A549 (cell line): Measurements from ENCODE around the gene TCERG1L. TPM values are rescaled to one million over a fixed set of nuclear protein-coding genes. Genes with fewer than 3 reads are reported as not detected.

Experiments
- ATAC-seq, 2 experiments: fragments of 200-7000 bp in 1 of 2; fragments of >200 bp in 1 of 2; cut with Nextera tagmentation in 1 of 2; cut with Tn5 transposase in 1 of 2; 3 replicates each; pipeline versions ENCODE4 v1.8.0 to v1.9.1; 2018 to 2020; ENCODE audit warnings: mild to moderate bottlenecking in 1 of 2, moderate library complexity in 1 of 2
- CTCF ChIA-PET: fragments of 300-600 bp; sonication (Branson Sonifier 250); formaldehyde crosslinking; extraction: SDS; loops from one replicate; lab custom pipeline; 2021; ENCODE audit warnings: antibody characterized with exemption, inconsistent platforms; lab: Yijun Ruan, JAX
- POLR2A ChIA-PET: fragments of 350-600 bp; formaldehyde crosslinking; extraction: SDS; loops from one replicate; lab custom pipeline; 2021; ENCODE audit warnings: antibody characterized with exemption, inconsistent platforms; lab: Yijun Ruan, JAX
- DNase-seq, 2 experiments: peaks; one replicate each; pipeline versions ENCODE4 v3.0.0 to v3.0.0-alpha.2; 2011 to 2016; ENCODE audit warnings: low read depth in 1 of 2, low spot score in 1 of 2
- FAIRE-seq: peaks from 2 replicates; lab custom pipeline; 2011; peaks lifted over from hg19 to GRCh38; lab: Jason Lieb, UNC
- H3K27ac ChIP-seq, 2 experiments: fragments of >200 bp; sonication (Bioruptor Twin); formaldehyde crosslinking; 3 replicates each; pipeline ENCODE4 v1.5.1; 2016 to 2017
- H3K4me1 ChIP-seq: fragments of >200 bp; sonication (Bioruptor Twin); formaldehyde crosslinking; 3 replicates; pipeline ENCODE4 v1.6.1; 2016
- H3K4me2 ChIP-seq: fragments of >200 bp; sonication (Bioruptor Twin); formaldehyde crosslinking; 3 replicates; pipeline ENCODE4 v1.6.1; 2016
- H3K4me3 ChIP-seq: fragments of >200 bp; sonication (Bioruptor Twin); formaldehyde crosslinking; 3 replicates; pipeline ENCODE4 v1.5.1; 2016
- H3K9me3 ChIP-seq: fragments of >200 bp; sonication (Bioruptor Twin); formaldehyde crosslinking; 3 replicates; pipeline ENCODE4 v1.6.1; 2016
- CBX2 ChIP-seq: fragments of 200-600 bp; sonication (generic); IDR thresholded peaks from 2 replicates; pipeline ENCODE4 v1.6.1; 2016; ENCODE audit warnings: low read depth, mild to moderate bottlenecking, borderline replicate concordance
- CHD4 ChIP-seq: fragments of 200-600 bp; sonication (generic); IDR thresholded peaks from 2 replicates; pipeline ENCODE4 v1.6.1; 2016; ENCODE audit warnings: antibody characterized with exemption, mild to moderate bottlenecking, borderline replicate concordance
- E2F6 ChIP-seq: IDR thresholded peaks from 2 replicates; pipeline ENCODE4 v1.6.1; 2012; ENCODE audit warnings: low read depth, borderline replicate concordance
- EHF ChIP-seq: fragments of 250-450 bp; sonication (Bioruptor Pico); IDR thresholded peaks from 2 replicates; pipeline ENCODE4 v1.5.0; 2020; ENCODE audit warnings: mild to moderate bottlenecking
- ESRRA ChIP-seq: fragments of 150-350 bp; IDR thresholded peaks from 2 replicates; pipeline ENCODE4 v1.6.1; 2014; ENCODE audit warnings: mild to moderate bottlenecking, low read length, borderline replicate concordance
- HOXB5 ChIP-seq: fragments of 250-450 bp; sonication (Bioruptor Pico); IDR thresholded peaks from 2 replicates; pipeline ENCODE4 v1.5.0; 2020; ENCODE audit warnings: mild to moderate bottlenecking, moderate library complexity
- MAFK ChIP-seq: fragments of 450-650 bp; IDR thresholded peaks from 2 replicates; pipeline ENCODE4 v1.6.1; 2014; ENCODE audit not compliant: partially characterized antibody
- MAX ChIP-seq: IDR thresholded peaks from 2 replicates; pipeline ENCODE4 v1.6.1; 2012
- NR3C1 ChIP-seq: fragments of >200 bp; sonication (Bioruptor Twin); formaldehyde crosslinking; IDR thresholded peaks from 3 replicates; pipeline ENCODE4 v1.6.1; 2017
- POLR2A ChIP-seq: IDR thresholded peaks from 2 replicates; pipeline ENCODE4 v1.6.1; 2012; ENCODE audit warnings: mild to moderate bottlenecking, low read length
- RCOR1 ChIP-seq: fragments of 150-350 bp; IDR thresholded peaks from 2 replicates; pipeline ENCODE4 v1.6.1; 2014; ENCODE audit warnings: antibody characterized with exemption, low read length, low read depth
- REST ChIP-seq: fragments of 200-600 bp; sonication (generic); IDR thresholded peaks from 2 replicates; pipeline ENCODE4 v1.6.1; 2016; ENCODE audit warnings: antibody characterized with exemption, mild to moderate bottlenecking, moderate library complexity
- SREBF2 ChIP-seq: fragments of 450-650 bp; IDR thresholded peaks from 2 replicates; pipeline ENCODE4 v1.6.1; 2014; ENCODE audit warnings: mild to moderate bottlenecking, moderate library complexity
- TP53 ChIP-seq: fragments of 250-450 bp; sonication (Bioruptor Pico); IDR thresholded peaks from 2 replicates; pipeline ENCODE4 v1.5.0; 2021; ENCODE audit warnings: mild to moderate bottlenecking, moderate library complexity
- ZSCAN20 ChIP-seq: fragments of 250-450 bp; sonication (Bioruptor Pico); IDR thresholded peaks from 2 replicates; pipeline ENCODE4 v1.8.0; 2022; ENCODE audit warnings: mild to moderate bottlenecking, moderate library complexity
- WGBS: methylation state at CpG from one replicate; pipeline ENCODE4 v1.1.6; 2017; ENCODE audit errors: missing lambda C conversion rate; 5-methylcytosine and 5-hydroxymethylcytosine counted together
- polyA plus RNA-seq, 4 experiments: library from polyadenylated mRNA; depleted of rRNA in 3 of 4; stranded (reverse); fragments of >200 nt; fragmentation: RNase III in 1 of 4; extraction: RNeasy Plus Mini Kit Qiagen cat#74134 plus additional on column Dnase treatment in 1 of 4; gene quantifications; 2 replicates in 3 of 4; 3 replicates in 1 of 4; pipeline ENCODE4 v1.2.3, GENCODE V29; 2011 to 2017
- TF ChIP-seq, protein P1 (sequence below): fragments of 250-450 bp; sonication (Bioruptor Pico); IDR thresholded peaks from 2 replicates; pipeline ENCODE4 v1.5.0; 2021; ENCODE audit warnings: mild to moderate bottlenecking, moderate library complexity, borderline replicate concordance
- TF ChIP-seq, protein P2 (sequence below): fragments of >200 bp; sonication (Bioruptor Twin); formaldehyde crosslinking; IDR thresholded peaks from 3 replicates; pipeline ENCODE4 v1.6.1; 2016

TCERG1L gene
- polyA plus RNA-seq, 2 of the 4 experiments (the other 2 are of a cell fraction): not detected

GRCh38 chr10:131252567-131253276 lies 58.8 kb downstream of the TCERG1L start:
- Histone ChIP-seq H3K4me2 (no peak overlapping the region), H3K9me3 (no peaks in the 10 kb centered on the region), H3K4me3 (no peak overlapping the region), H3K27ac (no peak overlapping the region), H3K4me1 (no peaks in the 10 kb centered on the region)
- ATAC-seq (no peak), DNase-seq (no peak), FAIRE-seq (no peak)
- 48% methylated on average over 19 of the region's 21 CpGs for WGBS
- POLR2A ChIA-PET: no interaction called here
- no peak for TF ChIP-seq POLR2A
- no peak for TF ChIP-seq HOXB5 (CRISPR knock-in tag)
- no peak for TF ChIP-seq SREBF2
- TF ChIP-seq, protein P1, sequence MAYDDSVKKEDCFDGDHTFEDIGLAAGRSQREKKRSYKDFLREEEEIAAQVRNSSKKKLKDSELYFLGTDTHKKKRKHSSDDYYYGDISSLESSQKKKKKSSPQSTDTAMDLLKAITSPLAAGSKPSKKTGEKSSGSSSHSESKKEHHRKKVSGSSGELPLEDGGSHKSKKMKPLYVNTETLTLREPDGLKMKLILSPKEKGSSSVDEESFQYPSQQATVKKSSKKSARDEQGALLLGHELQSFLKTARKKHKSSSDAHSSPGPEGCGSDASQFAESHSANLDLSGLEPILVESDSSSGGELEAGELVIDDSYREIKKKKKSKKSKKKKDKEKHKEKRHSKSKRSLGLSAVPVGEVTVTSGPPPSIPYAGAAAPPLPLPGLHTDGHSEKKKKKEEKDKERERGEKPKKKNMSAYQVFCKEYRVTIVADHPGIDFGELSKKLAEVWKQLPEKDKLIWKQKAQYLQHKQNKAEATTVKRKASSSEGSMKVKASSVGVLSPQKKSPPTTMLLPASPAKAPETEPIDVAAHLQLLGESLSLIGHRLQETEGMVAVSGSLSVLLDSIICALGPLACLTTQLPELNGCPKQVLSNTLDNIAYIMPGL (CRISPR knock-in tag): no peak
- no peak for TF ChIP-seq NR3C1
- TF ChIP-seq TP53 (CRISPR knock-in tag): no peak
- no peak for TF ChIP-seq E2F6
- no peak for TF ChIP-seq ESRRA
- TF ChIP-seq CHD4: no peak
- TF ChIP-seq REST: no peak
- TF ChIP-seq MAFK: no peak
- TF ChIP-seq CBX2: no peak
- TF ChIP-seq EHF: no peak
- no peak for TF ChIP-seq ZSCAN20
- TF ChIP-seq RCOR1: no peak
- CTCF ChIA-PET: no interaction called here

DNA sequence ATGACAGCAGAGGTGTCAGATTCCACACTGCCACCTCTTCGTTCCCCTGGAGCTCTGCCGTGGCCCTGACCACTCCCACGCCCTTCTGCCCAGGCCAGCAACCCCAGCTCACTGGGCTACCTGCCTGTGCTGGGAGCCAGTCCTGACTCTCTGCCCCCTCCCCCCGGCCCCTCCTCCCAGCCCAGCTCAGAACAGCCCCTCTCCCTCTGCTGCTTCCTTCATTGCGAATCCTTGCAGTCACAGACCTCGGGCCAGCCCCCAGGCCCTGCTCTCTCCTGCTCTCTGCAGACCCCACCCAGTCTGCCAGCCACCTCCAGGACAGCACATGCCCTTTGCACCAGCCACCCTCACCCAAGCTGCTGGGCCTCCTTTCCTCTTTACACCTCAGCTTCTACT lies 60.4 kb downstream of the TCERG1L start:
- no peak for DNase-seq
- ChIA-PET POLR2A (no interaction called here), CTCF (no interaction called here)
- TF ChIP-seq, protein P2, sequence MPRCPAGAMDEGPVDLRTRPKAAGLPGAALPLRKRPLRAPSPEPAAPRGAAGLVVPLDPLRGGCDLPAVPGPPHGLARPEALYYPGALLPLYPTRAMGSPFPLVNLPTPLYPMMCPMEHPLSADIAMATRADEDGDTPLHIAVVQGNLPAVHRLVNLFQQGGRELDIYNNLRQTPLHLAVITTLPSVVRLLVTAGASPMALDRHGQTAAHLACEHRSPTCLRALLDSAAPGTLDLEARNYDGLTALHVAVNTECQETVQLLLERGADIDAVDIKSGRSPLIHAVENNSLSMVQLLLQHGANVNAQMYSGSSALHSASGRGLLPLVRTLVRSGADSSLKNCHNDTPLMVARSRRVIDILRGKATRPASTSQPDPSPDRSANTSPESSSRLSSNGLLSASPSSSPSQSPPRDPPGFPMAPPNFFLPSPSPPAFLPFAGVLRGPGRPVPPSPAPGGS: no peak
- no peak for TF ChIP-seq MAX
- no peak for ATAC-seq
- no peak for FAIRE-seq
- WGBS: 19% methylated on average over 3 of the region's 6 CpGs
- Histone ChIP-seq H3K9me3 (no peaks in the 10 kb centered on the region), H3K4me3 (no peak overlapping the region), H3K4me2 (no peak overlapping the region), H3K4me1 (no peaks in the 10 kb centered on the region), H3K27ac (no peak overlapping the region)
